GM19397 (cell line): ENCODE measurements around the gene OGDHL.
"Not testable (repeated sequence)": the region's sequence is repeated elsewhere in the genome, so short reads cannot be mapped to it uniquely, and the experiment has no call there.

Experiments used
- ATAC-seq: cut with Tn5 transposase; IDR thresholded peaks from one replicate; pipeline ENCODE4 v1.9.1; 2021; ENCODE audit warnings: mild to moderate bottlenecking, moderate library complexity; ENCODE audit not compliant: unreplicated experiment

Gene OGDHL

DNA sequence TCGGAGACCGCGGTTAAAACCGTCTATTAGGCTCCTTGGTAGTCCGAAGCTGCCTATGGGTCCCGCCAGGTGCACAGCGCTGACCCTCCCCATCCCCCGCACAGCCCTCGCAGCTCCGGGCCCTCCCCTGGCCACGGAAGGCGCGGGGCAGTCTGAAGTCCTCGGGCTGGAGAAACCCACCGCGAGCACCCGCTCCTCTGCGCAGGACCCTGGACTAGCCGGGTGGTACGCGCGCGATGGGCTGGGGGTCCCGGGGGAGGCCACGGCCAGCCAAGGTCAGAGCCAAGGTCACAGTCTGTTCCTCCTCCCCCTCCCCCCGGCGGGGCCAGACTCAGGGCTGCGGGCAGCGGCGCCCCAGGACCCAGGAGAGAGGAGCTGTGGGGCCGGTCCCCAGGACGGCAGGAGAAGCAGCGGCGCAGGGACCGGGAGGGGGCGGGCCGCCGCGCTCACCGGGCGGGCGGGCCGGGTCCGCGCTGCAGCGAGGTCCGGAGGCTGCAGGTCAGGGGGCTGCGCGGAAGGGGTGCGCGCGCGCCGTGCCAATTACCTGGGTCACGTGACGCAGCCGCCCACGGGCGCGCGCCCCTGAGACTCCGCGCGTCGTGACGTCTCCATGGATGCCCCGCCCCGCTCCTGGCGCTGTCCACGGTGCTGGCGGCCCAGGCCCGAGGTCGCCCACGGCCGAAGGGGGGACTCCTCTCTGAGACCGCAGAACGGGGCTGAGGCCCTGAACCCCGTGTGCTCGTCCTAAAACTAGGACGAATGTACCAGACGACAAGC lies at the start of gene OGDHL:
OGDHL (minus strand) TSS at position 535 of the 777 bp plus-strand sequence. CDS start 3,731 bp downstream, outside the sequence.
- peak; percentile 77 for ATAC-seq

DNA sequence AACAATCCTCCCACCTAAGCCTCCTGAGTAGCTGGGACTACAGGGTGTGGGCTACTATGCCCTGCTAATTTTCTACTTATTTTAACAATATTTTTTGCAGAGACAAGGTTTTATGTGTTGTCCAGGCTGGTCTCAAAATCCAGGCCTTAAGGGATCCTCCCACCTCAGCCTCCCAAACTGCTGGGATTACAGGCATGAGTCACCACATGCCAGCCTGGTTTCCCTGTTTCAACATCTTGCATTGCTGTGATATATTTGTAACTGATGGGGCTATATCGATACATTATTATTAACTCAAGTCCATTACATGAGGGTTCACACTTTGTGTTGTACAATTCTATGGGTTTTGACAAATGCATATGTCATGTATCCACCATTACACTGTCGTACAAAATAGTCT lies 41.9 kb upstream of the OGDHL start:
- no peak for ATAC-seq

DNA sequence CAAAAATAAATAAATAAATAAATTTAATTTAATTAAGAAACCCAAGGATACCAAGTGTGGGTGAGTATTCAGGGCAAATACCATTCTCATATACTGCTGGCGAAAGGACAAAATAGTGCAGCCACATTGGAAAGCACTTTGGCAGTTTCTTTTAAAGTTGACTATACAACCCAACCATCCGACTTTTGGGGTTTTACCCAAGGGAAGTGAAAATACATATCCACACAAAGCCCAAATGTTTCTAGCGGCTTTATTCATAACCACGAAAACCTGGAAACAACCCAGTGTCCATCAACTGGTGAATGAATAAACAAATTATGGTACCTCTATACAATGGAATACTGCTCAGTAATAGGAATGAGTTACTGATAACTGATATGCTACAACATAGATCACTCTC lies 36.2 kb upstream of the OGDHL start:
- ATAC-seq = no peak

DNA sequence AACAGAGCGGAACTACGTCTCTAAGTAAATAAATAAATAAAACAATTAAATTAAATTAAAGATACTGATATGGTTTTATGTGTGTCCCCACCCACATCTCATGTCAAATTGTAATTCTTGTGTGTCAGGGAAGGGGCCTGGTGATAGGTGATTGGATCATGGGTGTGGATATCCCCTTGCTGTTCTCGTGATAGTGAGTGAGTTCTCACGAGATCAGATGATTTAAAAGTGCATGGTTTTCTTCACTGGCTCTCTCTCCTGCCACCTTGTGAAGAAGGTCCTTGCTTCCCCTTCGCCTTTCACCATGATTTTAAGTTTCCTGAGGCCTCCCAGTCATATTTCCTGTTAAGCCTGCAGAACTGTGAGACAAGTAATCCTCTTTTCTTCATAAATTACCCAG lies 29.0 kb upstream of the OGDHL start:
- no peak for ATAC-seq

DNA sequence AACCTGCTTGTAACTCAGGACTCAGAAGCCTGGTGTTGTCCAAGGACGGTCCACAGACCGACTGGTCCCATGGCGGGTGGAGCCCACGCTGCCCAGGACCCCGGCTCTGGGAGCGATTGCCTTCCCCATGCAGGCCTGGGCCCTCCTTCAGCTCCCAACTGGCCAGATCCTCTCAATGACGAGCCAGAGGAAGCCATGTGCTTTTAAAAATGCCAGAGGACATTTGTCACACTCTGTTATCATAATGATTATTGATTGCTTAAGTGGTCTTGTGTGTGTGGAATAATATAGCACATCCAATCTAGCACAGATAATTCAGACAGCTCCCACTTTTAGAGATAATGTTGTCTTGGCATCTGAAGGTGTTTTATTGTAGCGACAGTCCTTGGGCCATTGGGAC lies 22.6 kb upstream of the OGDHL start:
- ATAC-seq = no peak

DNA sequence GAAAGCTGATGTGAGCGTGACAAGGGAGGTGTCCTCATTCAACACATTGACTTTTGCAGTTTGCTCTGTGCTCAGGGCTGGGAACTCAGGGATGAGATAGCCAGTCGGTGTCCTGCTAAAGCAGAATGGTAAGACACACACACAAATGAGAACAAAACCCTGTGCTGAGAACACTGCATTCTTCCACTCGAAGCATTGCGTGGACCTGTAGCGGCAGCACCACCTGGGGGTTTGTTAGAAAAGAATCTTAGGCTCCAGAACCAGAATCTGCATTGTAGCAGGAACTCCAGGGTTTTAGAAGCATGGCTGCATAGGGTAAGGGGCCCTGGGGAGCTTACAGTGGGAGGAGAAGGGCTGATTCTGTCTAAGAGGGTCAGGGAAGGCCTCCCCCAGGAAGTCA lies 21.5 kb upstream of the OGDHL start:
- ATAC-seq = no peak

DNA sequence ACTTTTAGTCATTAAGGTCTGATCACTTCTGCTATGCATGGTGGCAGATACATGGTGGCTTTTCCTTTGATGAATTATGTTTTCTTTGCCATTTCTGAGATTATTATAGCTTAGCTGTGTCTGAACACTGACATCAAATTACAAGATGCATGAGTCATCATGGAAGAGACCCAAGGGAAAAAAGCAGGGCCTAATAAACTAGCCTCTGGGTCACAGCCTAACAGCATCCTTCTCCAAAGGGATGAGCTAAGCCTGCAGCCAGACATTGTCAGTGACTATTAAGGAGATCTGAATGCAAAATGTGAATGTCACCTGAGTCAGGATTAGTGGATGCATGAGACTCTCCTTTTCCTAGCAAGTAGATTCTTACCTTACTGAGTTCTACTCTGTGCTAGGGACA lies 19.1 kb upstream of the OGDHL start:
- no peak for ATAC-seq

DNA sequence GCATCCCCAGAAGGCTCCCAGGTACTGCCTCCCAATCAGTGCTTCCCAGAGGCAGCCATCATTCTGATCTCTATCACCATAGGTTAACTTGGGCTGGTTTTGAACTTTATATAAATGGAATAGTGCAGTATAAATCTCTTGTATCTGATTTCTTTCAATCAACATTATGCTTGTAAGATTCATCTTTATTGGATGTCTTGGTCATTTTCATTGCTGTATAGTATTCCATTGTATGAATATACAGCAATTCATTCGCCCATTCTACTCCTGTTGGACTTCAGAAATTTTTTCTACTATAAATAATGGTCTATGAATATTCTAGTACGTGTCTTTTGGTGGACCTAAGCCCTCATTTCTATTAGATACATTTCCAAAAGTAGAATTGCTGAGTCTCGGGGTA lies 16.1 kb upstream of the OGDHL start:
- no peak for ATAC-seq

DNA sequence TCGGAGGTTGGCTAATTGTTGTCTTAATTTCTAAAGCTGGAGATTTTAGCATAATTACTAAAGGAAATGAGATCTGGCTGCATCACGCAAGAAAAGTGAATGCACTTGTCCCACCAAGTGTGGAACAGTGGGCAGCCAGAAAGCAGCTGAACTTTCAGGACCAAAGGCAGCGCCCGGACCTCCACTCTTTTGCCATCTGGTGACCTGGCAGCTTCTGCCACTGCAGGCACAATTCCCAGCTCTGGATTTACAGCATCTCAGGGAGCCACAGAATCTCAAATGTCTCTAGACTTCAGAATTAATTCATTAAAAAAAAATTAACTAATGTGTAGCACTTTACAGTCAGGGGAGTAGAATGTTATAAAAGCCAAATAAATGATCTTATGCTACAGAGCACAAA lies 14.7 kb upstream of the OGDHL start:
- no peak for ATAC-seq

DNA sequence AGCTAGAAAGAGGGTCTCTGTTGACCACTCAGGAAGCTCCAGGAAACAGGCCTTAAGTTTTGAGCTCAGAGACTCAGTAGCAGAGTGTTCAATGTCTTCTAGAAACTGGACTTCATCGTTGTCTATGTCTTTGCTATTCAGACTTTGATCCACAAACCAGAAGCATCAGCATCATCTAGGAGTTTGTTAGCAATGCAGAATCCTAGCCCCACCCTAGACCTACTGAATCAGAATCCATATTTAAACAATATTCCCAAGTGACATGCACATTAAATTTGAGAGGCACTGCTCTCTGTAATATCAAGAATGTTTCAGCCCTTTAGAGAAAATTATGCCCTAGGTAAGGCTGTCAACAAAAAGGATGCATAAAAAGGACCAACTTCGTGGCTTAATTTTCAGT lies 12.9 kb upstream of the OGDHL start:
- ATAC-seq = no peak

DNA sequence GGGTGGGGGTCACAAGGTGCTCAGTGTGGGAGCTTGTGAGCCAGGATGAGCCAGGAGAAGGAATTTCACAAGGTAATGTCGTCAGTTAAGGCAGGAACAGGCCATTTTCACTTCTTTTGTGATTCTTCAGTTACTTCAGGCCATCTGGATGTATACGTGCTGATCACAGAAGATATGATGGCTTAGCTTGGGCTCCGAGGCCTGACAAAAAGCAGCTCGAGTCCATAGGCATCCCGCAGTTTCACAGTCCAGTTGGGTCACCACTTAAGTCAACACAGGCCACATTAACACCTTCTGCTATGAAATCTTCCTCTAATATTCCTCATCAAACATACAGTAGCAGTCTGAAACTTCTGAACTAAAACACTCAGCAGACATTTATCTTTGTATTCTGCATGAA lies 10.8 kb upstream of the OGDHL start:
- not testable (repeated sequence) for ATAC-seq

DNA sequence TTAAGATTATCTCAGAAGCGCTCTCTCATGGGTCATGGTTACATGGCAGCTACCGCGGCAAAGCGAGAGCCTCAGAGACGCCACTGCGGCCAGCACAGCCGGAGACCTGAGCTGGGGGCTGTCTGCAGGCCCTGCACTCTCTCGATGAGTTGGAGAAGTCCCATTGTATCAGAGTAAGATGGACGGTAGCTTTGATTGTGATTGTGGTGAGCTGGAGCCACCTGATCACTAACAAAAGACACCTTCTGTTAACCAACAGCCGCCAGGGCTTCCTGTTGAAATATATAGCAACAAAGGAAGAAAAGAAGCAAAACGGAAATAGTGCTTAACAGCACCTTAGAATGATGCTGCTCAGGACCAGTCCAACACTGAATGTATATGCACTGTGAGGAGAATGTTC lies 8.9 kb upstream of the OGDHL start:
- ATAC-seq = not testable (repeated sequence)

DNA sequence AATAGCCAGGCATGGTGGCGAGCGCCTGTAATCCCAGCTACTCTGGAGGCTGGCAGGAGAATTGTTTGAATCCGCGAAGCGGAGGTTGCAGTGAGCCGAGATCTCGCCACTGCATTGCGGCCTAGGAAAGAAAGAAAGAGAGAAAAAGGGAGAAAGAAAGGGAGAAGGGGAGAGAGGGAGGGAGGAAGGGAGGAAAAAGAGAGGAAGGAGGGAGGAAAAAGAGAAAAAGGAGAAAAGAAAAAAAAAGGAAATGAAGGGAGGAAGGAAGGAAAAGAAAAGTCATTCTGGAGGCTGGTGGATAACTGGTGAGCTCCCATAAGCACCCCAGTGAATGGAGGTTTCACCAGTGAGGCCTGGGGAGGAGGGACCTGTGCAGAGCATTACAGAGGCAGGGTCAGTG lies 7.6 kb upstream of the OGDHL start:
- ATAC-seq = no peak

DNA sequence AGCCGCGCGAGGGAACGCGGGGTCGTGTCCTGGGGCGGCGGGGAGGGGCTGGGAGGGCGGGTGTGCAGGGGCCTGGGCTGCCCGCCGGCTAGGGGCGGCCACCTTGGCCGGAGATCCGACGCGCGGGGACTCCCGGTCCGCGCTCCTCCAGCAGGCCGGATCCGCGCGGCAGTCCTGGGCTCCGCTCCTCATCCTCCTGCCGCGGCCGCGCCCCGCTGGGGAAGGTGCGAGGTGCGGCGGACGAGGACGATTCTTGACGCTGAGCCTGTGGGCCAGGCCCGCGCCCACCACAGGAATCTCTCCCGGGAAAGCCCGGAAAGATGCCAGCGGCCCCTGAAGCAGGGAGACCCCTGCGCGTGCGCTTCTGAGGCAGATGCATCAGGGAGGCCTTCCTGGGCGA lies 6.6 kb upstream of the OGDHL start:
- no peak for ATAC-seq

DNA sequence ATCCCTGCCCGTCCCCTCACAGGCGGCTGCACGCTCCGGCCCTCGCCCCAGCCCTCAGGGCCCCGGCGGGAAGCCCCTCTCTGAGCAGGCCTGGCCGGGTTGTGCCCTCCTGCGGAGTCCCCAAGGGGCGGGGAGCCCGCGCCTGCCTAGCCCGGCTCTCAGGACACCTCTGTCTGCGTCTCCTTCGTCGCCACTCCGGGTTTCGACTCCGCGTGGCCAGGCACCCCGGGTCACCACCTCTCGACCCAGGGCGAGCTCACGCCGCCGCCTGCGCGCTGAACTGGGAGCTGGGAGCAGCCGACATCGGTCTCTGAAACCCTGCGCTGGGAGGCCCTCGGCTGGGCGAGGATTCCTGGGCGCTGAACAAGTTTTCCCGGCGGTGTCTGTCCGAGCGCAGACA lies 6.2 kb upstream of the OGDHL start:
- no peak for ATAC-seq

DNA sequence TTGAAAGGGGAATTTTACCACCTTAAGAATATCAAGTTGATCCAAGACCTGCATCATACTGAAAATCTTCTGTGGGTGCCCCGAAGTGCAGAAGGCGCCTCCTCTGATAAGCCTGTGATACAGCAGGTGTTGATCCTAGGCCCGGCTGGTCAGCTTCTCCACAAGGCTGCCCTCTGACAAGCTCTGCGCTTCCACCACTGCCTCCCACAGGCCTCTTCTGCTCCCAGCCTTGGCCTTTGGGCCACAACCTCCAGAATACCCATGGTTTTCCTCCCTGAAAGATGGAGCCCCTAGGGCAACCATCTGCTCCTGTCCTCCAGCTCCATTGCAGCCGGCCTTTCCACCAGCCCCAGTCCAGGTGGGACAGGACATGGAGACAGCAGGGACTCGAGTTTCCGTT lies 5.6 kb upstream of the OGDHL start:
- ATAC-seq = no peak

DNA sequence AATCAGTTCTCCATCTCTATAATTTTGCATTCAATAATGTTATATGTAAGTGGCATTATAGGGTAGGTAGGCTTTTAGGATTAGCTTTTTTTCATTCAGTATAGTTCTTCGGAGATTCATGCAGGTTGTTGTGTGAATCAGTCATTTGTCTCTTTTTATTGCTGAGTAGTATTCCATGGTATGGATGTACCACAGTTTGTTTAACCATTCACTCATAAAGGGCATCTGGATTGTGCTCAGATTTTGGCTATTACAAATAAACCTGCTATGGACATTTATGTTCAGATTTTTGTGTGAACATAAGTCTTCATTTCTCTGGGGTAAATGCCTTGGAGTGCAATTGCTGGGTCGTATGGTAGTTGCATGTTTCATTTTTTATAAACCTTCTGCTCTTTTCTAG lies 4.4 kb upstream of the OGDHL start:
- no peak for ATAC-seq

DNA sequence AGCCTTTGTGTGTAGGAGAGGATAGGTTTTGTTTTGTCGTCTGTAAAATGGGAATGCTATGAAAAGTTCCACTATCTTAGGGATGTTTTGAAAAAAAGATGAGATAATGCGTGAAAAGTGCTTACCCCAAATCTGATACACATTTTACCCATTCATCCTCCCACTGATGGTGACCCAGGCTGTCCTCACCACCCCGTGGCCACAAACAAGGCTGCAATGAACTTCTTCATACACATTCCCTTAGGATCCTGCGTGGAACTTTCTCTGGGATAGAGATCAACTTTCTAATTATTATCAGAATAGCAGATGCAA lies 399 bp upstream of the OGDHL start:
- no peak for ATAC-seq

DNA sequence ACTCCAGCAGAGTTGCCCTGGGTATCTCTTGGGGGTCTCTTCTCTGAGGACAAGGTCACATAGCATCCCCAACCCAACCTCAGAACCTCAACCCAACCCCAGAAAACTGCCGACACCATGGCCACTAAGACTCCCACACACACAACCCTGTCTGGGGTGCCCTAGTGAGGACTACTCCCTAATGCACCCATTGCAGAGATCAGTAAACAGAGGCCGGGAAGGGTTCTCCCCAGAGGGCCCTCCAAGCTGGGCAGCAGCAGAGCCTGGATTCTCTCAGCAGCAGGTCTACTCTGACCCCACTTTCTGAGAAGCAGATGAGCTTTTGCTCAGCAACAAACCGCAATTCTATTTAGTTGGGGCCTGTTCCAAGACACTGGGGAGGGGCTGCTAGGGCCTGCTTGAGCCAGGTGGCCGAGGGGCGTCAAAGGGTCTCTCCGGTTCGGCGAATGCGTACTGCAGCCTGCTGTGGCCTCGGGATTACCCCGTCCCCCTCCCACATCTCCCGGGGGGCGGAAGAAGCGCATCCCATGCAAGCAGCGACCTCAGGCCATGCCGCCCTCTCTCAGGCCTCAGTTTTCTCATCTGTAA lies 828 bp downstream of the OGDHL start:
- ATAC-seq = no peak

DNA sequence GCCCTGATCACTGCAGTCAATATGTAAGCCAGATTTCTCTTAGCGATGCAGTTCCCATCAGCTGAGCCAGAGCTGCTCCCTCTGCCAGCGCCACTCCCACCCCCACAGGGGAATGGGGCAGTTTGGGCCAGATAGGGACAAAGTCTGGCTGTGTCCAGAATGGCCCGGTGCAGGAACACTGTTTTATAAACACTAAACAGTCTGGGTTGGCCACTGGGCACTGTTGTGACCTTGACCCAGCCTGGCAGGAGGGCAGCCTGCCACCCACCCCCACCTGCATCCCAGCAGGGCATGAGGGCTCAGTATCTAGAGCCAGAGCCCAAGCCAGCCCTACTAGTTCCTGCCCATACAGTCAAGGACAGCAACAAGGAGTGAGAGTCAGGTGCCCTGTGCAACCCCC lies 1.3 kb downstream of the OGDHL start:
- ATAC-seq = no peak

DNA sequence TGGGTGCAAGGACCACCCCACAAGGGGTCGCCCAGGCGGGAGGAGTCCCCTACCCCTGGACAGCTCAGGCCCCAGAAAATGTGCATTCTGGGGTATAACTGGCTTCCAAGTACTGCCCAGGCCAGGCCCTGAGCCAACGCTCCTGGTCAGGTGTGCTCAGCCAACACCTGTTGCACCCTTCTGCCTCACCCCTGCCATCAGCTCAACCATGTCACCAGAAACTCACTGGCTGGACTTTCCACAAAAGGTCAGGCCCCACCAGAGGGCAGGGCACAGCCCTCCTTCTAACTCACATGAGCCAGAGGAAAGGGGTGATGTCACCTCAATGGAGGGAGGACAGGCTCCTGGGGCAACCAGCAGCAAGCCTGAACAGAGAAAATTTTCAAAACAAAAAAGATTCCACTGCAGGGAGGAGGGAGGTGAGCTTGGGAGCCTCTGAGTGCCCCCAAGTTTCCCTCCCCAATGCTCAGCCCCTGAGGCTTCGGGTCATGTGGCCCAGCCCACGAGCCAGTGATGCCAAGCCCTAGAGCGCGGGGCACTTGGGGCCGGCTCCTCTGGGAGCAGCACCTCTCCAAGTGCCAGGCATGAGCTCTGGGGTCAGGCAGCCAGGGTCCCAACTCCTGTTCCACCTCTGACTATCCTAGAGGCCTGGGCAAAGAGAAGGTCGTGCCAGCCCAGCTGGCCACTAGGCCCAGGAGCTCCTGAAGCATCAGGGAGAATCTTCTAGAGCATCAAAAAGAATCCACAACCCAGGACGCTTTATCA lies 2.2 kb downstream of the OGDHL start:
- no peak for ATAC-seq

DNA sequence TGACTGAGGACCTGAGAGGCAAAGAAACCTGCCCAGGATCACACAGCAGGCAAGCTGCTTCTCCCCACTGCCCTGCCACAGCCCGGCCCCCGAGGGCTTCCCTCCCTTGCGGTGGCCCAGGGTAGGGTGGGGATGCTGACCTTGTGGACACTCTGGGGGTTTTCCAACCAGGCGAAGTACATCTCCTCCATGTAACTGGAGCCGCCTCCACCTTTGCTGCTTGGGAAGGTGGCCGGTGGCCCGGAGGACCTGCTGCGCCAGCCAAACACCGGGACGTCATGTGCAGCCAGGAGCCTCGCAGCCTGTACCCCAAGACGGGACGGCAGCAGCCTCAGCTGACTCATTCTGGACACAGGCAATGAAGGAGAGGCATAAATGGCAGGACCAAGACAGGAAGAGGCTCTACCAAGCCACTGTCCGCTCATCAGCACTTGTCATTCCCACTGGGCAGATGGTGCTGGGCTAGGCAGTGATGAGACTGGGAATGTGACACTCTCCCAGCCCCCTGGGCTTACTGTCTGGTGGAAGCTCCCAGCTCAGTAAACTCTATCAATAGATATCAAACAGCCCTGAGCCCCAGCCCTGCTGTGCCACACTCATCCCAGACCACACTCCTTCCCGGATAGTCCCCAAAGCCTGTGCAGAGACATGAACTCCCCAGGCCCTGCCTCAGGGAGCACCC lies 3.7 kb downstream of the OGDHL start:
- ATAC-seq = no peak
